Articular chondrocyte of knee joint (primary cell): Measurements from ENCODE around the gene SSBP3. TPM values are rescaled to one million over a fixed set of nuclear protein-coding genes. Genes with fewer than 3 reads are reported as not detected.

Source experiments
- total RNA-seq: library from RNA; depleted of rRNA; stranded (reverse); fragments of >200 nt; gene quantifications from 2 replicates; pipeline ENCODE4 v1.2.3, GENCODE V29; 2012

SSBP3 gene
- 15.7 and 20.8 TPM in 2 replicates for total RNA-seq

DNA sequence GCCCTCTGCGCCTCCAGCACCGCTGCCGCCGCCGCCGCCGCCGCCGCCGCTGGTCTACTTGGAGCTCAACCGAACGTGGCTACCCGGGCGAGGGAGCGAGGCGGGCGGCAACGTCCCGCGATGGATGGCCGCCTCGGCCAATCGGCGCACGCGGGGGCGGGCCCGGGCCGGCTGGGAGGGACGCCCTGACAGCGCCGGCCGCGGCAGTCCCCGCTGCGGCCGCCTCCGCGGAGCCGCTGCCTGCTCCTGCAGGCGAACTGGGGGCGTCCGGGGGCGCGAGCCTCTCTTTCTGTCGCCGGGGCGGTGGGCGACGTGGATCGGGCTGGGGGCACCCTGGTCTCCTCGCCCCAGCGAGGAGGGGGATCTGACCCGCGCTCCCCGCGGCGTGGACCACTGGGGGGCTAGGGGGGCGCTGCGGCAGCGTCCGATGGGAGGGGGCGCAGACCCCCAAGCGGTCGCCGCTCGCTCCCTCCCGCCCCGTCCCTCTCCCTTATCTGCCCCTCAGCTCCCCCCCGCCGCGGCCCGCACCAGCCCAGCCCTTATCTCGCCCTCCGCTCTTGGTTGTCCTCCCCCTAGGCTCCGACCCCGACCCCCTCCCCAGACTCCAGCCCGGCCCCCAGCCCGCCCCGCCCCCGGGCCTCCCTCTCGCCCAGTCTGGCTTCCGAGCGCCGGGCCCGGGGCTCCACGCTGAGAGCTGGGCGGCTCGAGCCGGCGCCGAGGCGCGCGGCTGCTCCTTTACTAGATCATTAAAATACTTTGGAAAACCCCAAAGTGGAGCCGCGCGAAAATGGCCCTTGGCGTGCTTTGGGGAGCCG, at the start of gene SSBP3:
Gene SSBP3 (minus strand): TSS at position 56 of the 815 bp plus-strand sequence.

DNA sequence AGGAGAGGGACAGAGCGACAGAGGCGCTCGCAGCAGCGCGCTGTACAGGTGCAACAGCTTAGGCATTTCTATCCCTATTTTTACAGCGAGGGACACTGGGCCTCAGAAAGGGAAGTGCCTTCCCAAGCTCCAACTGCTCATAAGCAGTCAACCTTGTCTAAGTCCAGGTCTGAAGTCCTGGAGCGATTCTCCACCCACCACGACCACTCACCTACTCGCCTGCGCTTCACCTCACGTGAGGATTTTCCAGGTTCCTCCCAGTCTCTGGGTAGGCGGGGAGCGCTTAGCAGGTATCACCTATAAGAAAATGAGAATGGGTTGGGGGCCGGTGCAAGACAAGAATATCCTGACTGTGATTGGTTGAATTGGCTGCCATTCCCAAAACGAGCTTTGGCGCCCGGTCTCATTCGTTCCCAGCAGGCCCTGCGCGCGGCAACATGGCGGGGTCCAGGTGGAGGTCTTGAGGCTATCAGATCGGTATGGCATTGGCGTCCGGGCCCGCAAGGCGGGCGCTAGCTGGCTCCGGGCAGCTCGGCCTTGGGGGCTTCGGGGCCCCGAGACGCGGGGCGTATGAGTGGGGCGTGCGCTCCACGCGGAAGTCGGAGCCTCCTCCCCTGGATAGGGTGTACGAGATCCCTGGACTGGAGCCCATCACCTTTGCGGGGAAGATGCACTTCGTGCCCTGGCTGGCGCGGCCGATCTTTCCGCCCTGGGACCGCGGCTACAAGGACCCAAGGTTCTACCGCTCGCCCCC, 206.3 kb downstream of the SSBP3 start, which contains the start of the genes CYB5RL and MRPL37:
Gene CYB5RL (minus strand): TSS at position 266 of the 754 bp plus-strand sequence. CDS start 4,414 bp downstream, outside the sequence.
Gene MRPL37 (plus strand): TSS at position 403 of the 754 bp plus-strand sequence. CDS start 77 bp downstream, at position 480.

Other genes starting within 250 kb of the SSBP3 start
- gene CYB5RL, start 206.4 kb downstream of the SSBP3 start, total RNA-seq, result 8.8 and 9.0 TPM in 2 replicates
- 90.6 and 91.2 TPM in 2 replicates for gene MRPL37, start 206.2 kb downstream of the SSBP3 start, total RNA-seq
- gene ACOT11, start 141.8 kb upstream of the SSBP3 start, total RNA-seq, result 5.1 and 8.2 TPM in 2 replicates
- not detected in 2 replicates for gene FAM151A, start 217.1 kb upstream of the SSBP3 start, total RNA-seq
- 1.3 and 2.5 TPM in 2 replicates for gene MROH7, start 235.4 kb upstream of the SSBP3 start, total RNA-seq